CD14-positive monocyte (primary cell): ENCODE data around the gene RBFOX2. TPM values are rescaled to one million over a fixed set of nuclear protein-coding genes. Genes with fewer than 3 reads are reported as not detected.

Experiments
- DNase-seq, 3 donors: peaks; one replicate each; pipeline ENCODE4 v3.0.0-alpha.2; 2011 to 2022
- H2AFZ ChIP-seq: 2 replicates; pipeline ENCODE4 v1.6.0; 2012; ENCODE audit warnings: mild to moderate bottlenecking, low read depth, low read length, inconsistent platforms; ENCODE audit not compliant: insufficient read depth, poor library complexity, severe bottlenecking
- H3K27ac ChIP-seq, 2 donors: 1 replicate in 1 of 2; 2 replicates in 1 of 2; pipeline ENCODE4 v1.5.1; 2012 to 2013; ENCODE audit warnings: low read length in 2 of 2, control low read depth in 1 of 2, inconsistent platforms in 1 of 2, low read depth in 1 of 2, mild to moderate bottlenecking in 1 of 2
- H3K27me3 ChIP-seq, 2 donors: one replicate each; pipeline versions ENCODE4 v1.6.0 to v1.6.1; 2011 to 2013; ENCODE audit warnings: low read length in 2 of 2; ENCODE audit not compliant: control insufficient read depth in 2 of 2, insufficient read depth in 2 of 2
- H3K36me3 ChIP-seq, 2 donors: replicated peaks in 1 of 2; 1 replicate in 1 of 2; 2 replicates in 1 of 2; pipeline versions ENCODE4 v1.5.1 to v1.6.1; 2012 to 2013; ENCODE audit warnings: low read length in 2 of 2, control low read depth in 1 of 2, inconsistent platforms in 1 of 2, mild to moderate bottlenecking in 1 of 2; ENCODE audit not compliant: insufficient read depth in 2 of 2, control insufficient read depth in 1 of 2
- H3K4me1 ChIP-seq, 2 donors: 1 replicate in 1 of 2; 2 replicates in 1 of 2; pipeline versions ENCODE4 v1.5.1 to v1.6.1; 2012 to 2013; ENCODE audit warnings: low read length in 2 of 2, control low read depth in 1 of 2, inconsistent platforms in 1 of 2, mild to moderate bottlenecking in 1 of 2, moderate library complexity in 1 of 2; ENCODE audit not compliant: insufficient read depth in 2 of 2, control insufficient read depth in 1 of 2
- H3K4me2 ChIP-seq: replicated peaks from 2 replicates; pipeline ENCODE3; 2012; ENCODE audit warnings: low read length, moderate library complexity, mild to moderate bottlenecking; ENCODE audit not compliant: poor library complexity, severe bottlenecking; ENCODE audit errors: extremely low read depth
- H3K4me3 ChIP-seq, 3 experiments: fragments of 200-600 bp in 1 of 3; sonication (generic) in 1 of 3; replicated peaks in 1 of 3; 1 replicate in 2 of 3; 2 replicates in 1 of 3; pipeline ENCODE4 v1.5.1; 2011 to 2013; ENCODE audit warnings: low read length in 3 of 3, mild to moderate bottlenecking in 3 of 3, control low read depth in 2 of 3, low read depth in 2 of 3, inconsistent platforms in 1 of 3, moderate library complexity in 1 of 3
- H3K79me2 ChIP-seq: 2 replicates; pipeline ENCODE4 v1.6.0; 2012; ENCODE audit warnings: mild to moderate bottlenecking, control low read depth, inconsistent platforms, low read length, moderate library complexity; ENCODE audit not compliant: insufficient read depth
- H3K9ac ChIP-seq: 2 replicates; pipeline ENCODE4 v1.6.0; 2017; ENCODE audit warnings: low read length, mild to moderate bottlenecking; ENCODE audit not compliant: insufficient read depth, poor library complexity, severe bottlenecking
- H3K9me3 ChIP-seq, 2 donors: replicated peaks in 1 of 2; 1 replicate in 1 of 2; 2 replicates in 1 of 2; pipeline versions ENCODE4 v1.5.1 to v1.6.1; 2012 to 2013; ENCODE audit warnings: low read length in 2 of 2, control low read depth in 1 of 2; ENCODE audit not compliant: control insufficient read depth in 1 of 2, insufficient read depth in 1 of 2
- H4K20me1 ChIP-seq: 2 replicates; pipeline ENCODE4 v1.6.0; 2012; ENCODE audit warnings: mild to moderate bottlenecking, low read length, control low read depth, moderate library complexity; ENCODE audit not compliant: insufficient read depth
- H3K27ac Mint-ChIP-seq, 7 donors: one replicate each; pipeline ENCODE4 v1.8.0; 2020; ENCODE audit warnings: mild to moderate bottlenecking in 7 of 7, mixed read lengths in 7 of 7, moderate library complexity in 6 of 7, inconsistent platforms in 2 of 7
- H3K27me3 Mint-ChIP-seq, 3 donors: one replicate each; pipeline ENCODE4 v1.8.0; 2021 to 2022; ENCODE audit warnings: low read depth in 3 of 3, mild to moderate bottlenecking in 3 of 3, mixed read lengths in 3 of 3, moderate library complexity in 3 of 3, inconsistent platforms in 1 of 3
- H3K36me3 Mint-ChIP-seq, 2 donors: one replicate each; pipeline ENCODE4 v1.8.0; 2020; ENCODE audit warnings: mixed read lengths in 2 of 2, inconsistent platforms in 1 of 2, mild to moderate bottlenecking in 1 of 2
- H3K4me1 Mint-ChIP-seq: one replicate; pipeline ENCODE4 v1.8.0; 2020; ENCODE audit warnings: mild to moderate bottlenecking, mixed read lengths
- H3K4me3 Mint-ChIP-seq, 2 donors: one replicate each; pipeline ENCODE4 v1.8.0; 2020; ENCODE audit warnings: mild to moderate bottlenecking in 2 of 2, mixed read lengths in 2 of 2, moderate library complexity in 1 of 2
- H3K9me3 Mint-ChIP-seq, 7 donors: one replicate each; pipeline ENCODE4 v1.8.0; 2020 to 2022; ENCODE audit warnings: mixed read lengths in 7 of 7, mild to moderate bottlenecking in 6 of 7, moderate library complexity in 6 of 7, inconsistent platforms in 2 of 7
- WGBS: methylation state at CpG from one replicate; pipeline ENCODE4 v1.1.5; 2013; ENCODE audit warnings: missing lambda C conversion rate; ENCODE audit not compliant: insufficient coverage; 5-methylcytosine and 5-hydroxymethylcytosine counted together
- intact Hi-C, 2 donors: fragments of 100-400 bp; cut with micrococcal nuclease; formaldehyde crosslinking; loops; one replicate each; pipeline versions ENCODE4 v1.15.0 to v1.15.1; 2023
- polyA plus RNA-seq, 3 donors: library from polyadenylated mRNA; depleted of rRNA in 1 of 3; unstranded in 2 of 3; stranded (reverse) in 1 of 3; fragments of 300-500 nt in 2 of 3; fragments of >200 nt in 1 of 3; fragmentation: Illumina TruSeq in 2 of 3; gene quantifications; 1 replicate in 2 of 3; 2 replicates in 1 of 3; pipeline ENCODE4 v1.2.3, GENCODE V29; 2012 to 2021
- TF ChIP-seq, protein P1 (sequence below): fragments of 200-600 bp; IDR thresholded peaks from one replicate; pipeline ENCODE4 v1.8.0; 2022; ENCODE audit warnings: antibody characterized with exemption, mild to moderate bottlenecking

Gene RBFOX2
- polyA plus RNA-seq, 3 donors = not detected

DNA sequence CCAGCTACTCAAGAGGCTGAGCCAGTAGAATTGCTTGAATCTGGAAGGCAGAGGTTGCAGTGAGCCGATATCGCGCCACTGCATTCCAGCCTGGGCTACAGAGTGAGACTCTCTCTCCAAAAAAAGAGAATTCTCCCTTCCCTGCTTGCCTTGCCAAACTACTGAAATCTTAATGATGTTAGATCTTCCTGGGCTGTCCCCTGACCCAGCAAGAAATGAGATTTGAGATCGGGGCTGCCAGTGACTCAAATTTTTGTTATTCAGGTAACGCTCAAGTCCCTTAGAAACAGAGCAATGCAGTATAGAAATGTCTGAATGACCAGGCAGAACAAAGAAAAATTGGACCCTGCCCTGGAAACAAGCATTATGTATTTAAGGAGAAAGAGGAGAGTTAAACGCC is 4.0 kb upstream of the RBFOX2 start:
- H3K9me3 ChIP-seq = no peaks in the 10 kb centered on the region
- H3K4me1 ChIP-seq = peaks cover 11 to 16% of the 10 kb centered on the region in 2 donors
- no peak overlapping the region for H3K4me2 ChIP-seq
- Mint-ChIP-seq H3K36me3 (peaks cover 0 to under 1% of the 10 kb centered on the region in 2 donors), H3K27me3 (peaks cover 30 to 55% (median 32%) of the 10 kb centered on the region in 3 donors), H3K27ac (no peak overlapping the region), H3K4me1 (peaks cover 13% of the 10 kb centered on the region), H3K4me3 (no peak overlapping the region), H3K9me3 (peaks cover 0 to 12% (median 5%) of the 10 kb centered on the region in 7 donors)
- DNase-seq = no peak
- H3K79me2 ChIP-seq = no peaks in the 10 kb centered on the region
- no peak overlapping the region for H3K9ac ChIP-seq
- WGBS = 92% methylated on average over 2 of the region's 6 CpGs
- TF ChIP-seq, protein P1, sequence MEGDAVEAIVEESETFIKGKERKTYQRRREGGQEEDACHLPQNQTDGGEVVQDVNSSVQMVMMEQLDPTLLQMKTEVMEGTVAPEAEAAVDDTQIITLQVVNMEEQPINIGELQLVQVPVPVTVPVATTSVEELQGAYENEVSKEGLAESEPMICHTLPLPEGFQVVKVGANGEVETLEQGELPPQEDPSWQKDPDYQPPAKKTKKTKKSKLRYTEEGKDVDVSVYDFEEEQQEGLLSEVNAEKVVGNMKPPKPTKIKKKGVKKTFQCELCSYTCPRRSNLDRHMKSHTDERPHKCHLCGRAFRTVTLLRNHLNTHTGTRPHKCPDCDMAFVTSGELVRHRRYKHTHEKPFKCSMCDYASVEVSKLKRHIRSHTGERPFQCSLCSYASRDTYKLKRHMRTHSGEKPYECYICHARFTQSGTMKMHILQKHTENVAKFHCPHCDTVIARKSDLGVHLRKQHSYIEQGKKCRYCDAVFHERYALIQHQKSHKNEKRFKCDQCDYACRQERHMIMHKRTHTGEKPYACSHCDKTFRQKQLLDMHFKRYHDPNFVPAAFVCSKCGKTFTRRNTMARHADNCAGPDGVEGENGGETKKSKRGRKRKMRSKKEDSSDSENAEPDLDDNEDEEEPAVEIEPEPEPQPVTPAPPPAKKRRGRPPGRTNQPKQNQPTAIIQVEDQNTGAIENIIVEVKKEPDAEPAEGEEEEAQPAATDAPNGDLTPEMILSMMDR = no peak
- H3K27me3 ChIP-seq = peaks cover 20 to 39% of the 10 kb centered on the region in 2 donors
- no peak overlapping the region for H3K4me3 ChIP-seq
- no peaks in the 10 kb centered on the region for H3K36me3 ChIP-seq
- intact Hi-C loops = no loop called here
- no peak overlapping the region for H3K27ac ChIP-seq
- no peaks in the 10 kb centered on the region for H4K20me1 ChIP-seq
- no peak overlapping the region for H2AFZ ChIP-seq

DNA sequence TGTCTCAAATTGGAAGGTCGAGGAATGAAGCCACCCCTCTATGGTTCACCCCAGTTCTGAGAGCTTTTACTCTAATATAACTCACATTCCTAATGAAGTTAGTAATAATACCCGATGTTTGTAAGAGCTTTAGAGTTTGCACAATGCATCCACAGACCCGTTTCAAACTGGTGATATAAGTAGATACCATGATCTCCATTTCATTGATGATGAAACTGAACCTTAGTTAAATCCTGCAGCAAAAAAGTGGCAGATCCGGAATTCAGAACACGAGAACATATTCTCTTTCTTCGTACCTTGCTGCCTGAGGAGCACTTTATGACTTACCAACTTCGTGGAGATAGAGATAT is 757 bp upstream of the RBFOX2 start:
- Mint-ChIP-seq H3K27me3 (peaks cover 42 to 58% (median 44%) of the 10 kb centered on the region in 3 donors), H3K27ac (peak overlapping the region in 1 of 7 donors; percentile 33), H3K4me3 (peak overlapping the region; percentile 89 to 94), H3K9me3 (peaks cover 0 to 11% (median 6%) of the 10 kb centered on the region in 7 donors), H3K4me1 (peaks cover 14% of the 10 kb centered on the region), H3K36me3 (peaks cover 0 to 3% of the 10 kb centered on the region in 2 donors)
- TF ChIP-seq, protein P1 = no peak
- H3K27ac ChIP-seq = no peak overlapping the region
- intact Hi-C loops = no loop called here
- peak overlapping the region; percentile 36 to 77 (median 51) for H3K4me3 ChIP-seq
- H3K9me3 ChIP-seq = no peaks in the 10 kb centered on the region
- peak overlapping the region; percentile 72 for H3K4me2 ChIP-seq
- H3K36me3 ChIP-seq = no peaks in the 10 kb centered on the region
- no peaks in the 10 kb centered on the region for H4K20me1 ChIP-seq
- no peak for DNase-seq
- H3K27me3 ChIP-seq = peaks cover 30 to 37% of the 10 kb centered on the region in 2 donors
- peak overlapping the region; percentile 45 for H3K9ac ChIP-seq
- peaks cover 11 to 16% of the 10 kb centered on the region in 2 donors for H3K4me1 ChIP-seq
- no CpG with 5 or more reads among the region's 7 CpGs for WGBS
- H3K79me2 ChIP-seq = no peaks in the 10 kb centered on the region
- peak overlapping the region; percentile 74 for H2AFZ ChIP-seq
